Measurements from ENCODE around the gene CPSF6.

DNA sequence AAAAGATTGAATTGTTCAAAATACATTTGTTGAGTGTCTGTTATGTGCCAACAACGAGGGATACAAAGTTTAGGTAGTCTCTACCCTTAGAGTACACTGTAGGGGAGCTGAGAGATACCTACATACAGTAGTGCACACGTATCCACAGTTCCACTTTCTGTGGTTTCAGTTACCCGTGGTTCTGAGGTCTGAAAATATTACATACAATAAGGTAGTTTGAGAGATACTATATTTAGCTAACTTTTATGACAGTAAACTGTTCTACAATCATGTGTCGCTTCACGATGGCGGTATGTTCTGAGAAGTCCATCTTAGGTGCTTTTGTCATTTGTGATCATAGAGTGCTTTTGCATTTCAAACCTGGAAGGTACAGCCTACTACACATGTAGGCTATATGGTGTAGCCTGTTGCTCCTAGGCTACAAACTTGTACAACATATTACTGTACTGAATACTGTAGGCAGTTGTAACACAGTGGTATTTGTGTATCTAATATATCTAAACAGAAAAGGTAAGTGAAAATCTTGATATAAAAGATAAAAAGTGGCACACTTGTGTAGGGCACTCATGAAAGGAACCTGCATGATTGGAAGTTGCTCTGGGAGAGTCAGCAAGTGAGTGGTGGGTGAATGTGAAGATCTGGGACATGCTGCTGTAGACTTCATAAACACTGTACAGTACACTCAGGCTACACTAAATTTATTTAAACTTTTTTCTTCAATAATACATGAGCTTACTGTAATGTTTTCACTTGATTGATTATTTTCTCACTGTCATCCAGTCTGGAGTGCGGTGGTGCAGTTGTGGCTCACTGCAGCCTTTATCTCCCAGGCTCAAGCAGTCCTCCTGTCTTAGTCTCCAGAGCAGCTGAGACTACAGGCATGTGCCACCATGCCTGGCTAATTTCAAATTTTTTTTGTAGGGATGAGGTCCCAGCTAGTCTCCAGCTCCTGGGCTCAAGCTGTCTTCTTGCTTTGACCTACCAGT, 4.0 kb downstream of the CPSF6 start:
- TF ChIP-seq, protein P1, sequence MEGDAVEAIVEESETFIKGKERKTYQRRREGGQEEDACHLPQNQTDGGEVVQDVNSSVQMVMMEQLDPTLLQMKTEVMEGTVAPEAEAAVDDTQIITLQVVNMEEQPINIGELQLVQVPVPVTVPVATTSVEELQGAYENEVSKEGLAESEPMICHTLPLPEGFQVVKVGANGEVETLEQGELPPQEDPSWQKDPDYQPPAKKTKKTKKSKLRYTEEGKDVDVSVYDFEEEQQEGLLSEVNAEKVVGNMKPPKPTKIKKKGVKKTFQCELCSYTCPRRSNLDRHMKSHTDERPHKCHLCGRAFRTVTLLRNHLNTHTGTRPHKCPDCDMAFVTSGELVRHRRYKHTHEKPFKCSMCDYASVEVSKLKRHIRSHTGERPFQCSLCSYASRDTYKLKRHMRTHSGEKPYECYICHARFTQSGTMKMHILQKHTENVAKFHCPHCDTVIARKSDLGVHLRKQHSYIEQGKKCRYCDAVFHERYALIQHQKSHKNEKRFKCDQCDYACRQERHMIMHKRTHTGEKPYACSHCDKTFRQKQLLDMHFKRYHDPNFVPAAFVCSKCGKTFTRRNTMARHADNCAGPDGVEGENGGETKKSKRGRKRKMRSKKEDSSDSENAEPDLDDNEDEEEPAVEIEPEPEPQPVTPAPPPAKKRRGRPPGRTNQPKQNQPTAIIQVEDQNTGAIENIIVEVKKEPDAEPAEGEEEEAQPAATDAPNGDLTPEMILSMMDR (IDR thresholded peaks at IDR 0.05): no peak
- TF ChIP-seq POLR2A (IDR thresholded peaks at IDR 0.05): no peak

Data from uterus (tissue), 2 donors.